Testis (tissue), 2 donors: ENCODE data around the gene ZNF248.

ENCODE experiments used
- CTCF ChIP-seq, 3 experiments: fragments of 450-650 bp in 2 of 3; fragments of 200-600 bp in 1 of 3; sonication (generic) in 1 of 3; IDR thresholded peaks; one replicate each; pipeline ENCODE4 v1.5.1; 2016 to 2019; ENCODE audit warnings: antibody characterized with exemption in 3 of 3, mild to moderate bottlenecking in 2 of 3, moderate library complexity in 1 of 3
- POLR2A ChIP-seq: fragments of 450-650 bp; IDR thresholded peaks from one replicate; pipeline ENCODE4 v1.6.1; 2017; ENCODE audit warnings: antibody characterized with exemption, mild to moderate bottlenecking, moderate library complexity

- TF ChIP-seq CTCF (IDR thresholded peaks at IDR 0.05): no peak
- no peak for TF ChIP-seq POLR2A
Observed at GRCh38 chr10:37826806-37827205, 30.6 kb downstream of the ZNF248 start.
